HCEC 1CT (cell line): Measurements from ENCODE around the gene HSPA1A.
"Not testable (repeated sequence)": the region's sequence is repeated elsewhere in the genome, so short reads cannot be mapped to it uniquely, and the experiment has no call there.

Experiments
- DNase-seq: peaks from one replicate; pipeline ENCODE4 v3.0.0-alpha.2; 2017

Gene HSPA1A

GRCh38 chr6:31811645-31812044, 3.7 kb upstream of the HSPA1A start:
- DNase-seq, result no peak

DNA sequence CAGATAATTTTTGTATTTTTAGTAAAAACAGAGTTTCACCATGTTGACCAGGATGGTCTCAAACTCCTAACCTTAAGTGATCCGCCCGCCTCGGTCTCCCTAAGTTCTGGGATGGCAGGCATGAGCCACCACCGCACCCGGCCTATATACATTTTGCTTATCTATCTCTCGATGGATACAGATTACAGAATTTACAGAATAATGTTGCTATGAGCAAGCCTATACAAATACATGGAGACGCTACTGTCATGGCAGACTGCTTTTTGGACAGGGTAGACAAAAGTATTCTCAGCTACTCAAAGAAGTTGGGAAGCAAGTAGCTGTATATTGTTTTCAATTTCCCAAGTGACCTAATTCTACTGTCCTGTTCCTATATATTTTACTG, 1.9 kb upstream of the HSPA1A start:
- no peak for DNase-seq

GRCh38 chr6:31814677-31815024, 692 bp upstream of the HSPA1A start:
- peak; percentile 99 for DNase-seq

DNA sequence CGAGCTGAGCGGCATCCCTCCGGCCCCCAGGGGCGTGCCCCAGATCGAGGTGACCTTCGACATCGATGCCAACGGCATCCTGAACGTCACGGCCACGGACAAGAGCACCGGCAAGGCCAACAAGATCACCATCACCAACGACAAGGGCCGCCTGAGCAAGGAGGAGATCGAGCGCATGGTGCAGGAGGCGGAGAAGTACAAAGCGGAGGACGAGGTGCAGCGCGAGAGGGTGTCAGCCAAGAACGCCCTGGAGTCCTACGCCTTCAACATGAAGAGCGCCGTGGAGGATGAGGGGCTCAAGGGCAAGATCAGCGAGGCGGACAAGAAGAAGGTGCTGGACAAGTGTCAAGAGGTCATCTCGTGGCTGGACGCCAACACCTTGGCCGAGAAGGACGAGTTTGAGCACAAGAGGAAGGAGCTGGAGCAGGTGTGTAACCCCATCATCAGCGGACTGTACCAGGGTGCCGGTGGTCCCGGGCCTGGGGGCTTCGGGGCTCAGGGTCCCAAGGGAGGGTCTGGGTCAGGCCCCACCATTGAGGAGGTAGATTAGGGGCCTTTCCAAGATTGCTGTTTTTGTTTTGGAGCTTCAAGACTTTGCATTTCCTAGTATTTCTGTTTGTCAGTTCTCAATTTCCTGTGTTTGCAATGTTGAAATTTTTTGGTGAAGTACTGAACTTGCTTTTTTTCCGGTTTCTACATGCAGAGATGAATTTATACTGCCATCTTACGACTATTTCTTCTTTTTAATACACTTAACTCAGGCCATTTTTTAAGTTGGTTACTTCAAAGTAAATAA, 2.0 kb downstream of the HSPA1A start:
- not testable (repeated sequence) for DNase-seq

- not testable (repeated sequence) for DNase-seq
Observed at GRCh38 chr6:31817929-31818511, 2.7 kb downstream of the HSPA1A start.

DNA sequence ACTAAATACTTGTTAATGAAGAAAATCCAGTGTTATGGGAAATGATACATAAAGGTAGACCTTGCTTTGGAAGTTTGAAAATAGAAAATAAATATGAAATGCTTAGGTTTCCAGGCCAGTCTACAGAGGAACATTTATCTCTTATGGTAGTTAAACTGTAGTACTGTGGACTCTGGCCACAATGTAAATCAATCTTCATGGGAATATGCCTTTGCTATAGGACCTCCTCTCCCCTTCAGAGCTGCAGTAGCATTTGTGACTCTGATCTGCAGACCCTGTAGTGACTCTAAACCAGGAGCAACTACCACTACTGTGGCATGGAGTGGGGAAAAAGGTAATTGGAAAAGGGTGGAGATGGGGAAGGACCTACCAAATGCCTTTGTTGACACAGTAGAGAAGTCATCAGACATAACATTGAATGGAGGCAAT, 4.5 kb downstream of the HSPA1A start:
- no peak for DNase-seq

DNA sequence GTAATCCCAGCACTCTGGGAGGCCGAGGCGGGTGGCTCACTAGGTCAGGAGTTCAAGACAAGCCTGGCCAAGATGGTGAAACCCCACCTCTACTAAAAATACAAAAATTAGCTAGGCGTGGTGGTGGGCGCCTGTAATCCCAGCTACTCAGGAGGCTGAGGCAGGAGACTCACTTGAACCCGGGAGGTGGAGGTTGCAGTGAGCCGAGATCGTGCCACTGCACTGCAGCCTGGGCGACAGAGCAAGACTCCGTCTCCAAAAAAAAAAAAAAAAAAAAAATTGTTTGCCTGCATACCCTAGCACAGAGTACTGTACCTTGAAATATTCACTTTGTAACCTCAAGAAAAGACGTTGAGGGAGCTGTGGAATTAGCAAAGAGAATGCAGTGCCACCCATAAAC, 5.1 kb downstream of the HSPA1A start:
- not testable (repeated sequence) for DNase-seq

- DNase-seq, result peak; percentile 42
Observed at GRCh38 chr6:31821301-31822035, 6.1 kb downstream of the HSPA1A start.

DNA sequence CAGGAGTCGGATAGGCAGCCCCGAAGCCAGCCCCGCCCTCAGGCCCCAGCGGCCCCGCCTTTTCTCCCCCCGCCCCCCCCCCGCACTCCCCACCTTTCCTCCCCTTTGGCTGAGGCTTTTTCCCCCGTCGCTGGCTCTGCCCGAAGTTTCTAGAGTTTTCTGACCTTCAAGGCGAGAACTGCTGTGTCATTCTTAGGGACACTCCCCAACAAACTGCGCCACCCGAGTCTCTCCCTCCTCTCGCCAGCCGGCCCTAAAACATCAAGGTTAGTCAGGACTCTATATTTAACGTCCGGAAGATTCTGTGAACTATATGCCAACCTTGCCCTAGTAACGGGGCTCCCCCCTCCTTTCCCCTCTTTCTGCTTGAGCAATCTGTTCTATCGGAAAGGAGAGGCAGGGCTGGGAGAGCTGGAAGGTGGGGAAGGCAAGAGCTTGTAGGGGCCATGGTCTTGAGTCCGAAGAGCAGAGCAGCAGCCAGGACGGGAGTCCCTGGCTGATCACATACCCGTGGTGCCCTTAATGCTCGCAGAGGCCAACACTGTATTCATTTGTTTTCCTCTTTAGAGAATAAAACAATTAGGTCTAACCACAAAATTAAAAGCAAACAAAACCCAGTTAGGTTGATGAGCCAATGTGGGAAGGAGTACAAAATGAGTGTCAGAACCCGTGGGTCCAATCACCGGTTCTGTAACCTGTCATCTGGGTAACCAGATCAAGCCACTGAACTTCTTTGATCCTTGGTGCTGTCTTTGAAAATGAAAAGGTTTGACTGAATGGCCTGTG, 6.9 kb downstream of the HSPA1A start:
- DNase-seq, result peak; percentile 77

GRCh38 chr6:31823592-31824196, 8.4 kb downstream of the HSPA1A start:
- not testable (repeated sequence) for DNase-seq

DNA sequence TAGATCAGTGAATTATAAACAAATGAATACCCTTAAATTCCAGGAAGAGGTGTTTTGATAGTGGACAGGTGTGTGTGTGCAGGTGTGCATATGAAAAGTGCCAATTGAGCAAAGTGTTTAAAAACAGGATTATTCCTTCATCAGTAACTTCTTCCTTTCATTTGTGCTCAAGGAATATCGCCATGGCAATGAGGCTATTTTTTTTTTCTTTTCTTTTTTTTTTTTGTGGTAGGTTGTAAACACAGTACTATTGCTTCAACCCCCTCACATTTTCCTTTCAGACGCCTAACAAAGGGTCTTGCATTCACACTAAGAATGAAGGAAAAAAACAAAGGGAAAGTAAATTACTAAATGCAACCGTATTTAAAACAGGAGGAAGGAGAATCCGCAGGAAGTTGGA, 10.2 kb downstream of the HSPA1A start:
- DNase-seq, result no peak

DNA sequence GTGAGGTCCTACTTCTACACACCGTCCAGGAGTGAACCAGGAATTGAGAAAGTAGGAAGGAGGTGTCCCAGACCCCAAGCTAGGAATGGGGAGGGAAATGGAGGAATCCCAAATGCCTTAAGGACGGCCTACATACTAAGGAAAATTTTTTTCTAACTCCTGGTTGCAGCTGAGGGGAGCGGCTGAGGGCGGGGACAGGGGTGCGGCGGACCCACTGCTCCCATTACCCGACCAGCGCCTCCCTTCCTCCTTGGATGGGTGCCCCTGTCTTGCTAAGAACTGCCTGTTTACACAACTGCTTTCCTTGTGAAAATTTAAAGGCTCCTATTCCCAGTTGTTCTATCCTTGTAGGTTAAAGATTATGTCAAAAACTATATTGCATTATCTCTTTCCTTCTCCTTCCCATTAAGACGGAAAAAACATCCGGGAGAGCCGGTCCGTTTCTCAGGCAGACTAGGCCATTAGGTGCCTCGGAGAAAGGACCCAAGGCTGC, 11.5 kb downstream of the HSPA1A start:
- DNase-seq, result peak; percentile 87

DNA sequence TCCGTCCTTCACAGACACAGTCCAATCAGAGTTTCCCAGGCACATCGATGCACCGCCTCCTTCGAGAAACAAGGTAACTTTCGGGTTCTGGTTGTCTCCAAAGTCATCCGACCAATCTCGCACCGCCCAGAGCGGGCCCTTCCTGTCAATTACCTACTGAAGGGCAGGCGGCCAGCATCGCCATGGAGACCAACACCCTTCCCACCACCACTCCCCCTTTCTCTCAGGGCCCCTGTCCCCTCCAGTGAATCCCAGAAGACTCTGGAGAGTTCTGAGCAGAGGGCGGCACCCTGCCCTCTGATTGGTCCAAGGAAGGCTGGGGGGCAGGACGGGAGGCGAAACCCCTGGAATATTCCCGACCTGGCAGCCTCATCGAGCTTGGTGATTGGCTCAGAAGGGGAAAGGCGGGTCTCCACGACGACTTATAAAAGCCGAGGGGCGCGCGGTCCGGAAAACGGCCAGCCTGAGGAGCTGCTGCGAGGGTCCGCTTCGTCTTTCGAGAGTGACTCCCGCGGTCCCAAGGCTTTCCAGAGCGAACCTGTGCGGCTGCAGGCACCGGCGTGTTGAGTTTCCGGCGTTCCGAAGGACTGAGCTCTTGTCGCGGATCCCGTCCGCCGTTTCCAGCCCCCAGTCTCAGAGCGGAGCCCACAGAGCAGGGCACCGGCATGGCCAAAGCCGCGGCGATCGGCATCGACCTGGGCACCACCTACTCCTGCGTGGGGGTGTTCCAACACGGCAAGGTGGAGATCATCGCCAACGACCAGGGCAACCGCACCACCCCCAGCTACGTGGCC, 12.1 kb downstream of the HSPA1A start, which contains the start of gene HSPA1B:
Gene HSPA1B (plus strand): TSS at position 453 of the 794 bp plus-strand sequence. CDS start 213 bp downstream, at position 666.
- DNase-seq, result peak; percentile 100

DNA sequence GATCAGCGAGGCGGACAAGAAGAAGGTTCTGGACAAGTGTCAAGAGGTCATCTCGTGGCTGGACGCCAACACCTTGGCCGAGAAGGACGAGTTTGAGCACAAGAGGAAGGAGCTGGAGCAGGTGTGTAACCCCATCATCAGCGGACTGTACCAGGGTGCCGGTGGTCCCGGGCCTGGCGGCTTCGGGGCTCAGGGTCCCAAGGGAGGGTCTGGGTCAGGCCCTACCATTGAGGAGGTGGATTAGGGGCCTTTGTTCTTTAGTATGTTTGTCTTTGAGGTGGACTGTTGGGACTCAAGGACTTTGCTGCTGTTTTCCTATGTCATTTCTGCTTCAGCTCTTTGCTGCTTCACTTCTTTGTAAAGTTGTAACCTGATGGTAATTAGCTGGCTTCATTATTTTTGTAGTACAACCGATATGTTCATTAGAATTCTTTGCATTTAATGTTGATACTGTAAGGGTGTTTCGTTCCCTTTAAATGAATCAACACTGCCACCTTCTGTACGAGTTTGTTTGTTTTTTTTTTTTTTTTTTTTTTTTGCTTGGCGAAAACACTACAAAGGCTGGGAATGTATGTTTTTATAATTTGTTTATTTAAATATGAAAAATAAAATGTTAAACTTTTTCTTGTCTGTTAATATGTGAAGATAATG, 14.4 kb downstream of the HSPA1A start:
- peak; percentile 61 for DNase-seq

- no peak for DNase-seq
Observed at GRCh38 chr6:31830886-31831335, 15.6 kb downstream of the HSPA1A start.

- no peak for DNase-seq
Observed at GRCh38 chr6:31831350-31832215, 16.2 kb downstream of the HSPA1A start.

GRCh38 chr6:31834367-31835250, 19.3 kb downstream of the HSPA1A start:
- DNase-seq, result peak; percentile 91

GRCh38 chr6:31836047-31836473, 20.7 kb downstream of the HSPA1A start:
- DNase-seq, result no peak
